ENCODE data around the gene FRYL.

FRYL gene

DNA sequence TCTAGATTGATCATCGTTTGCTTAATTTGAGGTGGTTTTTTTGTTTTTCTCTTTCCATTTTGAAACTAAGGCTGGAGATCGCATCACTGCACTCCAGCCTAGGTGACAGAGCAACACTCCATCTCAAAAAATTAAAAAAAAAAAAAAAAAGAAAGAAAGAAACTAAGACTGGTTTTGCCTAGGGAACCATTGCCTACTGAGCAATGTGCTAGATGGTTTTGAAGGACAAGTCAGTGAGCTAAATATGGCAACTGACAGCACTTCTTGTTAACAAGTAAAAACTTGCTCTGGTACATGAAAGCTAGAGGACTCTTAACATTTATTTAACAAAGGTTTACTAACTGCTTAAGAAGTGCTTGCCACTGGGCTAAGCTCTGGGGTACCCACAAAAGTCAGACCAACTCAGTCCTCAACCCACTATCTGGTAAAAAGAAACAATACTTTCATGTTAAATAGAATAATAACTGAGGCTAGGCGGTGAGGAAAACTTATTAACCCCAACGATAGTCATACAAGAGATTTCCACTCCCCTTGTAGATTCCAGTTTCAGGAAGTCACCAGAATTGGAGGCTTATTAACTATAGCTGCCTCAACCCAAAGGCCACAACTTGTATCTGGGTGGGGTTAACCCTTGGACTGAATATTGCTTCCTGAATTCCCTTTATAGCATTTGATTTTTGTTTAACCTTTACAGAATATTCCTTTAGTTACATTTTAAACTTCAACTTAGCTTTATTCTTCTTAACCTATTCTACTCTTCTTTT is 111.6 kb downstream of the FRYL start:
- H4K20me1 ChIP-seq = peaks cover 26% of the 10 kb centered on the region
- TF ChIP-seq Cebpa-rat (IDR thresholded peaks at IDR 0.05) = no peak

DNA sequence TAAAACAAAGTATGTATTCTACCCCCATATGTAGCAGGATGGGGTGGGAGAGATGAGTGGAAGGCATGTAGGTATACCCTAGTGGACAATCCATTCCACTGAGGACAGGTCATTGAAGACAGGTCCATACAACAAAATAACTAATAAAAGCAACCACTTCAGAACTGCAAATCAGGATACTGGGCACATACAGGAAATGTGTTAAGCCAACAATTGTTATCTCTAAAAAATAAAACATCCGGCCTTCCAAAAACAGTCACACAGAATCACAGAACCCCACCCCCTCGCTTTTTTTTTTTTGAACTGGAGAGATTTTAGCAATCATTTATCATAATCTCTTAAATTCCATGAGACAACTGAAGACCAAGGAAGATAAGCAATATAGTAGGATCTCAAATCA is 112.9 kb downstream of the FRYL start:
- no peaks in the 10 kb centered on the region for H3K4me1 ChIP-seq
- no peak overlapping the region for H3K27ac ChIP-seq
- no peak overlapping the region for H3K4me3 ChIP-seq
- no peak for TF ChIP-seq Cebpa-rat (IDR thresholded peaks at IDR 0.05)
- H3K27me3 ChIP-seq = no peaks in the 10 kb centered on the region
- H3K9ac ChIP-seq = no peak overlapping the region
- H3K4me2 ChIP-seq = no peak overlapping the region
- H4K20me1 ChIP-seq = peaks cover 19% of the 10 kb centered on the region
- H3K9me3 ChIP-seq = peaks cover 21% of the 10 kb centered on the region
- peaks cover 22% of the 10 kb centered on the region for H3K36me3 ChIP-seq

More for the DNA sequence above, 111.6 kb downstream of the FRYL start:
- Histone ChIP-seq H3K4me3 (no peak overlapping the region), H3K9ac (no peak overlapping the region), H3K36me3 (peaks cover 22% of the 10 kb centered on the region), H3K4me2 (no peak overlapping the region), H3K27me3 (no peaks in the 10 kb centered on the region), H3K9me3 (peaks cover 15% of the 10 kb centered on the region), H3K27ac (no peak overlapping the region), H3K4me1 (no peaks in the 10 kb centered on the region)

DNA sequence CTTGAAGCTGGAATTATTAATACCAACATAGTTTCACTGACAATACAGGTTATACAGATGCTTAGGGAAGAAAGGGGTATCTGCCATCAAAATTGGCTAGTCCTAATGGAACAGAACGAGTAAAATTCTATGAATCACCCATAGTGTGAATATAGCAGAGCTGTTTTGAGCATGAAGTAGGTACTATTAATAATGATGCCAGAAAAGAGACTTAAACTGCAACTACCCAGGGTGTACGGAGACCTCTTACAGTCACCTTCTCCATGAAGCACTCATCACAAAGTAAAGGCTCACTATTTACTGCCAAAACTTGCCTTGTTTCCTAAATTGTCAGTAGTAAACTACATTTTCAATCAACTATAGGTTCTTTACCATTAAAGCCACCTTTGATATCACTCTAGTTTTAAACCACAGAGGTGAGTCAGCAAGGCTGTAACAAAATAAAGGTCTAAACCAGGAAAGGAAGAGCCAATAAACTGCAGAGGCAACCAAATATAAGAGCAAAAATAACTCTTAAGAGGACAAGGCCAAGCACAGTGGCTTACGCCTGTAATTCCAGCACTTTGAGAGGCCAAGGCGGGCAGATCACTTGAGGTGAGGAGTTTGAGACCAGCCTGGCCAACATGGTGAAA is 114.4 kb downstream of the FRYL start:
- peaks cover 28% of the 10 kb centered on the region for H4K20me1 ChIP-seq

DNA sequence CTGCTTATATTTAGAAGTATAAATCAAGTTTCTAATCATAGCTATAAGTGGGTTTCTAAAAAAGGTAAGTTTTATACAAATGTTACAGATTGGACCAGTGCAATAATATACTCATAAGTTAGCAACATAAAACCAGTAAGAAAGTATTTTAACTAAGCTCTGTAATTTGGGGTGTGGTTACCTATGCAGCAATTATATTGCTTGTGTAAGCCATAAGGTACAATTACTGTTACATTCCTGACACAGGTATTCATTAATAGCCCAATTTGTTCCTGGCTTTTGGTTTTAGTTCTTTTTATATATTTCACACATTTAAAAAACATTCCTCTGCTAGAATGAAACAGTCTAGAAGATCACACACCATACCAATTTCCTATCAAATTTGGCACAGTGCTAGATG is 115.1 kb downstream of the FRYL start:
- H3K4me2 ChIP-seq = no peak overlapping the region
- no peak overlapping the region for H3K4me3 ChIP-seq
- peaks cover 34% of the 10 kb centered on the region for H4K20me1 ChIP-seq
- H3K9ac ChIP-seq = no peak overlapping the region
- H3K27me3 ChIP-seq = no peaks in the 10 kb centered on the region
- TF ChIP-seq Cebpa-rat (IDR thresholded peaks at IDR 0.05) = no peak
- no peaks in the 10 kb centered on the region for H3K4me1 ChIP-seq
- peaks cover 14% of the 10 kb centered on the region for H3K9me3 ChIP-seq
- H3K27ac ChIP-seq = no peak overlapping the region
- peaks cover 11% of the 10 kb centered on the region for H3K36me3 ChIP-seq

More for the DNA sequence above, 114.4 kb downstream of the FRYL start:
- Histone ChIP-seq H3K4me3 (no peak overlapping the region), H3K4me1 (no peaks in the 10 kb centered on the region), H3K4me2 (no peak overlapping the region), H3K9me3 (peaks cover 17% of the 10 kb centered on the region), H3K27me3 (no peaks in the 10 kb centered on the region), H3K9ac (no peak overlapping the region), H3K36me3 (peaks cover 15% of the 10 kb centered on the region), H3K27ac (no peak overlapping the region)
- TF ChIP-seq Cebpa-rat (IDR thresholded peaks at IDR 0.05) = no peak

DNA sequence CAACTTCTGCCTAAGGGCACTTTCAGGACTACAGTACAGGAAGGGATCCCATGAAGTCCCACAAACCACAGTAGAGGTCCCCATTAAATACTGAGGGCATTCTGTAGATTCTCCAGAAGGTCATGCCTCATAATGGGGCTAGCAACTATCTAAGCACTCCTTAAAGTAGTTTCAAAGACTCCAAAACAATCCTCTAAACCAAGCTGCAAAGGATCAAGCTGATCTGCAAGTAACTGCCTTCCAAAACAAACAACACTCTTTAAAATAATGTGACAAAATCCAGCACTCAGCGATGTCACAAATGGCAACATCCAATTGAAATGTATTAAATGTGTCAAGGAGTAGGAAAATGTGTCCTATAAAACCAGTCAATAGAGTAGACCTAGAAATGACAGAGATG is 118.7 kb downstream of the FRYL start:
- no peak overlapping the region for H3K9ac ChIP-seq
- no peak overlapping the region for H3K27ac ChIP-seq
- TF ChIP-seq Cebpa-rat (IDR thresholded peaks at IDR 0.05) = no peak
- no peak overlapping the region for H3K4me2 ChIP-seq
- peaks cover 14% of the 10 kb centered on the region for H3K36me3 ChIP-seq
- peaks cover 14% of the 10 kb centered on the region for H3K9me3 ChIP-seq
- no peaks in the 10 kb centered on the region for H3K27me3 ChIP-seq
- no peak overlapping the region for H3K4me3 ChIP-seq
- H4K20me1 ChIP-seq = peaks cover 30% of the 10 kb centered on the region
- H3K4me1 ChIP-seq = no peaks in the 10 kb centered on the region

DNA sequence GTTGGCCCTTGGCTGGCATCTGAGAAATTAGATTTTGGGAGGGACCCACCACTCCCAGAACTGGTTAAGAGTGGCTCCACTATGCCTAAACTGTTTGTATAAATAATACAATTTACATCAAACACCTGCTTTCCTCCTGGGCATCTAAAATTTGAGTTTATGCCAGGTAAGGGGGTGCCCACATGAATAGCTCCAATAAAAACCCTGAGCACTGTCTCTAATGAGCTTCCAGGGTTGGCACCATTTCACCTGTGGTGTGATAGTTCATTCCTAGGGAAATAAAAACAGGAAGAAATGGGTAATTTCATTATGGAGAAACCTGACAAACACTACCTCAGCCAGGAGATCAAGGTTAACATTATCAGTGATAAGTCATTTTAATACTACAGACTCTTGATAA is 119.7 kb downstream of the FRYL start:
- no peak overlapping the region for H3K27ac ChIP-seq
- no peaks in the 10 kb centered on the region for H3K27me3 ChIP-seq
- no peaks in the 10 kb centered on the region for H3K4me1 ChIP-seq
- peaks cover 22% of the 10 kb centered on the region for H4K20me1 ChIP-seq
- no peak overlapping the region for H3K4me3 ChIP-seq
- no peak overlapping the region for H3K4me2 ChIP-seq
- H3K9ac ChIP-seq = no peak overlapping the region
- H3K9me3 ChIP-seq = peaks cover 14% of the 10 kb centered on the region
- peaks cover 14% of the 10 kb centered on the region for H3K36me3 ChIP-seq
- no peak for TF ChIP-seq Cebpa-rat (IDR thresholded peaks at IDR 0.05)

DNA sequence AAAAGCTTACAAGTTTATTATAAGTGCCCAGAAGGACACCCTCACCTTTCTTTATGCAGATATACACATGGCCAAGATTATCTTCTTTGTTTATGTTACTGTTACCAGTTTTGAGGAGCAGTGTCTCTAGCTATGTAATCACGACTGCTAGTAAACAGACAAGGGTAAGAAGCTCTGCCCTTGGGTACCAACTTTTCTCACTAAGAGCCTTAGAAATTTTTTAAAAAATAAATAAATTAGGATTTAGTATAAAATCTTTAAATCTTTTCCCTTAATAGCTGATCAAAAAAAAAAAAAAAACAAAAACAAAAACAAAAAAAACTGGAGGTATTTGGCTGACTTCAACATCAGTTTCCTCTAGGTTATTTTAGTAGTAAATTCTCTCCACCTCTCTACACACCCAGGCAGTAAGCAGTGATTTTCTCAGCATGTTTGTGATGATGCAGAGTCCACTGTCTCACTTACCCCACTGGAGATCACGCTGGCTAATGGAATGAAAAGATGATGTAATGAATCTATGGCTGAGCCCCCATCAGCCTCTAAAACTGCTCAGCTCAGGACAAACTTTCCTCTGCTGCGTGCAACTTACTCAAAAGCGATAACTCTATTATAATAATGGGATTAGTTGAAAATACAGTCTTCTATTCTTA is 125.9 kb downstream of the FRYL start:
- H3K9me3 ChIP-seq = no peaks in the 10 kb centered on the region
- no peak overlapping the region for H3K4me3 ChIP-seq
- TF ChIP-seq Cebpa-rat (IDR thresholded peaks at IDR 0.05) = no peak
- H3K4me1 ChIP-seq = no peaks in the 10 kb centered on the region
- H3K27me3 ChIP-seq = no peaks in the 10 kb centered on the region
- peaks cover 50% of the 10 kb centered on the region for H4K20me1 ChIP-seq
- no peak overlapping the region for H3K4me2 ChIP-seq
- peaks cover 28% of the 10 kb centered on the region for H3K36me3 ChIP-seq
- no peak overlapping the region for H3K9ac ChIP-seq
- H3K27ac ChIP-seq = no peak overlapping the region

DNA sequence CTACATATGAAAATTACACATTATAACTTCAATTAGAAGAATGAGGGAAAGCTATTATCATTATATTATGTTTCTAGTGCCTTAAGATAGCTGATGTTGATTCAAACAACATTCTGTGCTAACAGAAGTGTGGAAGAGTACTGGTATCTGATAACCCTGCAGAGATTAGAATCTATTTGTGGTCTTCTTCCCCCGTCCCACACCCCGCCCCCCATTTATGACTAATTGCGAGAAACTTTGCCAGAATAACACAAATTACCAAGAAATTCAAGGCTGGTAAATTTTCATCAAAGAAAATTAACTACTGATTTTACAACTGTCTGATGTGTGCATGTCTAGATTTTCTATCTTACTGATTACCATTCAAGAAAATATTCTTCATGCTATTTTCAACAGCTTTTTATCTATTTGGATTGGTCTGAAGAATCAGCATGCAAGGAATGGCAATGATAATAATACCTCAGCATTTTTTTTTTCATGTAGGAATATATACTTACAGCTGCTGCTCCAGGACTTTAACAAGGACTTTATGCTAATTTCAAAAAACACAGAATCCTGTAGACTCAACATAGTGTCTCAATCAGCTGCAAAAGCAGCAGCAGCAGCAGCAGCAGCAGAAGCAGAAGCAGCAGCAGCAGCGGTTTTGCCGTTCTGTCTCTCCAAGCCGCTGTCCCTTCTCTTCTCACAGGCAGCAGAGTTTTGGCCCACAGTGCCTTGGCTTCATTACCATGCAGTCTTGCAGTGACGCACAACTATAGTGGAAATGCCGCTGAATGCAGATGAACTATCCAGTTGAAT is 126.7 kb downstream of the FRYL start:
- H3K4me2 ChIP-seq = no peak overlapping the region
- TF ChIP-seq Cebpa-rat (IDR thresholded peaks at IDR 0.05) = no peak
- H3K27me3 ChIP-seq = no peaks in the 10 kb centered on the region
- H4K20me1 ChIP-seq = peaks cover 50% of the 10 kb centered on the region
- no peaks in the 10 kb centered on the region for H3K4me1 ChIP-seq
- no peak overlapping the region for H3K9ac ChIP-seq
- no peak overlapping the region for H3K4me3 ChIP-seq
- H3K27ac ChIP-seq = no peak overlapping the region
- H3K36me3 ChIP-seq = peaks cover 28% of the 10 kb centered on the region
- no peaks in the 10 kb centered on the region for H3K9me3 ChIP-seq

DNA sequence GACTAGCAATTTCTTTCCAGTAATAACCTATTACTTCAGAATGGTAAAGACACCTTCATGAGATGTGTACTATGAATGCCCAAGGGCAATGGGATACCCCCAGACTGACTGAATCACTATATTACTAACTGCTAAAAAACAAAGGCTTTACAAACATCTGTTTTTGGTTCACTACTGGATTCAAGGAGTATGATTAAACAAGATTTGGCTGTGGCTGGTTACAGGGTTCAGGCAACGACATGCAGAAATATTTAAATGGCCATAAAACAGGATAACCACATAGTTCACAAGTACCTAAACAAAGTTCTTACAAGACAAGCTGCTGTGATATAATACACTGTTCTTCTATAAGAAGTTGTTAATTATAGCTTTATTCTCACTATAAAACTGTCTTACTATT is 128.2 kb downstream of the FRYL start:
- Histone ChIP-seq H3K27me3 (no peaks in the 10 kb centered on the region), H3K4me3 (no peak overlapping the region), H3K4me1 (no peaks in the 10 kb centered on the region), H3K36me3 (peaks cover 27% of the 10 kb centered on the region), H3K27ac (no peak overlapping the region), H4K20me1 (peaks cover 55% of the 10 kb centered on the region), H3K4me2 (no peak overlapping the region), H3K9ac (no peak overlapping the region), H3K9me3 (no peaks in the 10 kb centered on the region)
- no peak for TF ChIP-seq Cebpa-rat (IDR thresholded peaks at IDR 0.05)
